Stimulated activated CD8-positive, alpha-beta memory T cell treated with anti-CD3 and anti-CD28 coated beads, Interleukin-12 subunit alpha, Interleukin-12 subunit beta, amount 100 ng/mL, for 4 hours (primary cell): ENCODE results near the gene SPATA7.

Experiments used
- DNase-seq: peaks from one replicate; pipeline ENCODE4 v3.0.0-alpha.2; 2020; ENCODE audit warnings: low read depth

SPATA7 gene

GRCh38 chr14:88420187-88420586, 34.7 kb downstream of the SPATA7 start:
- no peak for DNase-seq

DNA sequence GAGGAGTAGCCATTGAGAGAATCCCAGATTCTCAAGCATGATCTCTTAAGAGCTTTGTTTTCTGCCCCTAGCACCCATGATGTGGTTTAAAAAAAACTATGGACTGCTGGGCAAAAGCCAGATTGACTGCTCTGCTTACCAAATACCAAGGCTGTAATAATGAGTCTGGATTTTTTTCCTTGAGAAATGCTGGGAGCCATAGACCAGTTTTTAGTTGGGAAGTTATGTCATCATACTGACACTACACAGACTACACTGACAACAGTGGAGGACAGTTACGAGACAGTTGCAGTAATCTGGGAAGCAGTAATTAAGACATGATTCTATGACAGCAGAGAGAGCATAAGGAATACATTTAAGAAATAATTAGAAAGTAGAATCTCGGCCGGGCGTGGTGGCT, 35.8 kb downstream of the SPATA7 start:
- no peak for DNase-seq

DNA sequence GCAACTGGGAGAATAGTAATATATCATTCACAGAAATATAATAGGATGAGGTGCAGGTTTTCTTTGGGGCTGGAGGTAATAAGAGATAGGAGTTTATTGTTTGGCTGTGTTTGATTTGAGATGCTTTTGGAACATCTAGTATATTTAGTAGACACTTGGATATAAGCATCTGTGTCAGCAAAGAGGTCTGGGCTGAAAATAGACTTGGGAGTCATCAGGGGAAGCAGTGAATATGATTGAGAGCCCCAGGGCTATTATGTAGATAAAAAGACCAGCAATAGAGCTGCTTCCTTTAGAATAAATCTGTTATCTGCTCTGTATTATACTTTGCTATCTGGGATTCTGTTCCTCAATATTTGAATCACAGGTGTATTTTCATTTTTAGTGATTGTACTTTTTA, 36.6 kb downstream of the SPATA7 start:
- DNase-seq, result no peak

DNA sequence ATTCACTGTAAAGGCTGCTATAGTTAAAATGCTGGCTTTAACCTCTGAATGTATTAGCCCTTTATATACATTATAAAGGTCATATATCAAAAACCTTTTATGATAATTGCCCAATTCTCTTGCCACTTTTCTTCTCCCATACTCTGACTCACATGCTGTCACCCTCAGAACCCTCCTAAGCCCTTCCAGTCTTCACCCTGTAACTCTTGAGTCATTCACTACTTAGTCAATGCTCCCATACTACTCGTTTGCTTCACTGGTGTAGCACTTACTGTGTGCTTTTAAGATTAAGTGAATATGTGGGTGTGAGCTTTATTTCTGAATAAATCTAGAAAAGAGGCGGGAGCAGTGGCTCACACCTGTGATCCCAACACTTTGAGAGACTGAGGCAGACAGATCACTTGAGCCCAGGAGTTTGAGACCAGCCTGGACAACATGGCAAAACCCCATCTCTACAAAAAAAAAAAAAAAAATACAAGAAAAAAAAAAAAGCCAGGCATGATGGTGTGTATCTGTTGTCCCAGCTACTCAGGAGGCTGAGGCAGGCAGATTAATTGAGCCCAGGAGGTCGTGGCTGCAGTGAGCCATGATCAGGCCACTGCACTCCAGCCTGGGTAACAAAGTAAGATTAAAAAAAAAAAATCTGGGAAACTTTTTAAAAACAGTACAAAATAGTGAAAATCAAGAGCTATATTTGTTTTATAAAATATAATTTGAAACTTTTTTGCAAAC, 37.6 kb downstream of the SPATA7 start:
- DNase-seq, result no peak

DNA sequence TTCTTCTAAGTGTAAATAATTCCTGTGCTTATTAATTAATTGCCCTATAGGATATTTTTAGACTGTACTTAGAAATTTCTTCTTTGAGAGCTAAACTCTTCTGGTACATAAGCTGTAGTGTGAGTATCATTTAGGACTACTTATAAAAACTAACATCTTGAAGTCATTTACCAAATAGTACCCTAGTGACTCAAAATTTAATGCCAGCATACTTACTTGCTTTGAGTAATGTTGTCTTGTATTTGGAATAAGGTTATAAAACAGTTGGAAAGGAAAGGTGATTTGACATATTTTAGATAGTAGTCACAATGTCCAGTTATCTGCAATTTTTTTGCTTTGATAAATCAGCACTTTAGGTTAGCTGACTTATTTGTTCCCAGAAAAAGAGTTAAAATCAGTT, 39.1 kb downstream of the SPATA7 start:
- no peak for DNase-seq

- no peak for DNase-seq
Measured at GRCh38 chr14:88426271-88426670, 40.8 kb downstream of the SPATA7 start.

GRCh38 chr14:88430976-88431375, 45.5 kb downstream of the SPATA7 start:
- no peak for DNase-seq

DNA sequence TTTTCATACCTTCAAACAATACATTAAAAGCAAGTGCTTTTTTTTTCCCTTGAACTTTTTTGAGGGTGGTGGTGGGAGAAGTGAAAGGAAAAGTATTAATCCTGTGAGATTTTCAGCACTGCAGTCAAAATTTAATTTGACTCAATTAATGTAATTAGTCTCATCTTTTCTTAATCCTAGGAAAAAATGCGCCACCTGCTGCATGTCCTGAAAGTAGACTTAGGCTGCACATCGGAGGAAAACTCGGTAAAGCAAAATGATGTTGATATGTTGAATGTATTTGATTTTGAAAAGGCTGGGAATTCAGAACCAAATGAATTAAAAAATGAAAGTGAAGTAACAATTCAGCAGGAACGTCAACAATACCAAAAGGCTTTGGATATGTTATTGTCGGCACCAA, 52.2 kb downstream of the SPATA7 start:
- no peak for DNase-seq

DNA sequence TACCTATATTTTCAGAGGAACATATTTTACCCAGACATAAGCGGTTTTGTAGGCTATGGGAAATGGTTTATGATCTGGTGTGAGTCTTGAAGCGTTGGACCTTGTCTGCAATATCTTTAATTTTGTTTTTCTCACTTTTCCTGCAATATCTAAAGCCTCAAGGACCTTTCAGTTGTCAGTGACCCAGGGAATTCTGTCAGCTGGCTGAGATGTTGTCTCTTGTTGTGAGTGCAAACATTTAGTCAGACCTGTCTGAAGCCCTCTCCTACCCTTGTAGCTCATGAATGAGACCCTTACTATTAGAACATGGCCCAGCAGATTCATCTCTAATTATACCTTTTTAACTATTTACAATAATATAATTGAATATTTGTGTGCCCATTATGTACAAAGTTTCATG, 53.6 kb downstream of the SPATA7 start:
- DNase-seq, result no peak

DNA sequence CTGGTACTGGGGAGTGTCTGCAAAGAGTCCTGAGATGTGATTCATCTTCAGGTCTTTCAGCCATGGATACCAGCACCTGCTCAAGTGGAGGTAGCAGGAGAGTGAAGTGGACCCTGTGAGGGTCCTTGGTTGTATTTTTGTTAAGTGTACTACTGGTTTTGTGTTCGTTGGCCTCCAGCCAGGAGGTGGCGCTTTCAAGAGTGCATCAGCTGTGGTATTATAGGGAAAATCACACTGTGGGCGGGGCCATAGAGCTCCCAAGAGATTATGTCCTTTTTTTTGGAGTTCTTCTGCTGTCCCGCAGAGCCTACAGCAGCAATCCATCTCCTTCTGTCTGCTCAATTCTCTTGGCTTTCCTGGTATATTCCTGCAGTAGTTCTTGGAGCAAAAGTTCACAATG, 66.8 kb downstream of the SPATA7 start:
- DNase-seq, result no peak

DNA sequence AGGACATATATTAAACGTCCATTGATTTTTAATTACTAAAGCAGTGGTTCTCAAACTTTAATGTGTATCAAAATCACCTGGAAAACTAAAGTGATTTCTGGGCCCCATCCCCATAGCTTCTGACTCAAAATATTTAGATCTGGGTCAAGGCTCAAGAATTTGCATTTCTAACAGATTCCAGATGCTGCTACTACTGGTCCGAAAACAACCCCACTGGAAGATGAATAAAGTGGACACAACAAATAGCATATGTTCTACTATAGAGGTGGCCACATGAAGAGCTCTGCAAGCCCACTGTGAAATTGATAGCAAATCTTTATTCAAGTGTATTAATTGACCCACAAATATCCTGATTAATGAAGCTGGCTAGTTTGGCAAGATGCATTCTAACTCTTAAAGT, 69.4 kb downstream of the SPATA7 start:
- DNase-seq, result no peak

DNA sequence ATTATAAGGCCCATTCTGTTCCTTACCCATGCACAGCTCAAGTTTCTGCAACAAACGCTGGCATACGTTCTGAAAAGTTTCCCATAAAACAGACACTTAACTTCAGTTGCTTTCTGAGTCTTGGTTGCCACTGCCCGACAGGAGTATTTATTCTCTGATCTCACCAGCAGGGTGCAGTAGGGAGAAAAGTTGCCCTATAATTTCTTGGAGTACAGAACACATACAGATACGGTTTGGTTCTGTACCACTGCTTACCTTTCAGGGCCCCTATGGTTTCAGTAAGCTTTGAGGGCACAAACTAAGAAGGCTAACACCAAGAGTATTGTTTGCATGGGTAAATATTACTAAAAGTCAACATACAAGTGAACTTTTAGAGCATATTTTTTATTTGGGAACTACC, 77.9 kb downstream of the SPATA7 start:
- no peak for DNase-seq

DNA sequence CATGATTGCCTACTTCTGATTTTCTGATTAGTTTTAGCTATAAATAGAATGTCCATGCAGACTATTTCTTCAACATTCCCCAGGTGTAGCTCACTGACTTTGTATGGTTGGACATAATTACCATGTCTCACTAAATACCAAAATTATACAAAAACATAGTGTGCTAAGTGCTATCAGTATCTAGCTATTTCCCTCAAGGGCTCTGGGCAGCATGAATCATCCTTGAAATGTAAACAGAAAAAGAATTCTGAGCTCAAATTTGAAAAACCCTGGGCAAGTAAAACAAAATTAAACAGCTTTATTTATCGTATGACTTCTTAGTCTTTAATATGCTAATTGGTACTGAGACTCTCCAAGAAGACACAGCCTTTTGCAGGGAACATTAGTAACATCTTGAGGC, 82.9 kb downstream of the SPATA7 start:
- no peak for DNase-seq

DNA sequence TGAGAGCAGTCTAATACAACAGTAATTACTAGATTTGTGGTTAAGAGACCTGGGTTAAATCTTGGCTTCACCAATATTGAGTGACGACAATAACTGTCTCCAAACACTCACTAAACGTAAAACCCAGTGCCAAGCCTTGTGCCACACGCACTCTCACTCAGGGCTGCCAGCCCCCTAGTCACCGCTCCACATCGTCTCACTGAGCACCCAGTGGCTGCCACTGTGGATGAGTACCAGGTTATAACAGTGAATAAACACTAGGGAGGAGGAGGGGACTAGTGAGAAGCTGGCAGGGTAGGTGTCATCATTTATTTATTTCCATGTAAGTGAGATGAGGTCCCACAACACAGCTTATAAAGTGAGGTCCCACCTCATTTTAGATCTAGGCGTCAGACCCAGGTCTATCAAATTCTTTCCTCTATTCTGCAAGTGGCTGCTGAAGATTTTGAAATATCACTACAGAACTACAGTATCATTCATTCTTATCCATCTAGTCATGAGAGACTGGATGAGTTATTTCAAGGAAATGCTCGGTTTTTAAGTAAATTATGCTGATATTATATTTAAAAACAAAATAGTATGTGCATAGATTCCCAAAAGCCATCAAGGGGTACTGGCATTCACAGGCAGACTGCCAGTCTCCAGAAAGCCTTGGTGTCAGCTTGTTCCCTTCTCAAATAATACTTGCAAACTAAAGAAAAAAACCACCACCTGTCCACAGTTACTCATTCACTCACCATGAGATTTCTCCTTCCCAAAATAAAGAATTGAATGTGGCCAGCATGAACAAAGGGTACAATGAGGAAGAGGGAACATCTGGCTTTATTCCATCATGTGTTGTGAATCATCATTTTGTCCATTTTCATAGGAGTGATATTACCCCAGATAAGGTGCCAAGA, 85.3 kb downstream of the SPATA7 start:
- DNase-seq, result no peak

GRCh38 chr14:88473791-88474190, 88.3 kb downstream of the SPATA7 start:
- no peak for DNase-seq

DNA sequence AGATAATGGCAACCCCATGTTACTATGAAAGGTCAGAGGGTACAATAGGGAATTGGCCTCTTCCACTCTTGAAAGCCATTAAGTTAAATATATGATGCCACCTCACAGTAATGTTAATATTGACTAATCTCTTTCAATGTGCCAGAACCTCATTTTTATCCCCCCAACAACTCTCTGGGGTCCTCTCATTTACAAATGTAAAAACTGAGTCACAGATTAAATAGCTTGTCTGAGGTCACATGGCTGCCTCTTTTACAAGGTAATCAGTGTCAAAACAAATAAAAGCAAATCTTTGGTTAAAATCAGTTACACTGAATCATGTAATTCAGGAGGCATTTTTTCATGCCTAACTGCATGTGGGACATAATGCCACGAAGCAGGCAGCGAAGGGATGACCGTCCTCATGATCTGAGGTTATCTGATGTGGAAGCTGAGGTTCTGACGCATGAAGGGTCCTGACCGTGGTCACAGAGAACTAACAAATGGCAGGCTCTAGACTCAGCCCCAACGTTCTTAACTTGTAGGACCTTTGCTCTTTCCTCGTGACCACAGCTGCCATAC, 90.8 kb downstream of the SPATA7 start:
- DNase-seq, result no peak

DNA sequence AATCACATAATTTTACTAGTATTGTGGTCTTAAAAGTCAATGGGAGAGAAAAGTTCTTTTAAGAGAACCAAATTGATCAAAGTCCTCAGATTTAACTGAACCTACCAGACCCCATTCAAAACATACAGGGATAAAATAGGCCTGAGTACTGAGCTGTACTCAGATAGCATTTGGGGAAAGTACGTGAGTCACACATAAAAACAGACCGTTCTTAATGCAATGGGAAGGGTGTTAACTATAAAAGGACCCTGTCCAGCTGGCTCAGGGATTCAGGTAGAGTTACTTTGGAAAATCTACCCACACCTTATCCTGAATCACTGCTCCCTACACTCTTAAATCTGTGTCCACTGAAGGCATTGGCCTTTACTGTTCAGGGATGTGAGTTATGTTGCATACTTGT, 91.4 kb downstream of the SPATA7 start:
- DNase-seq, result no peak

DNA sequence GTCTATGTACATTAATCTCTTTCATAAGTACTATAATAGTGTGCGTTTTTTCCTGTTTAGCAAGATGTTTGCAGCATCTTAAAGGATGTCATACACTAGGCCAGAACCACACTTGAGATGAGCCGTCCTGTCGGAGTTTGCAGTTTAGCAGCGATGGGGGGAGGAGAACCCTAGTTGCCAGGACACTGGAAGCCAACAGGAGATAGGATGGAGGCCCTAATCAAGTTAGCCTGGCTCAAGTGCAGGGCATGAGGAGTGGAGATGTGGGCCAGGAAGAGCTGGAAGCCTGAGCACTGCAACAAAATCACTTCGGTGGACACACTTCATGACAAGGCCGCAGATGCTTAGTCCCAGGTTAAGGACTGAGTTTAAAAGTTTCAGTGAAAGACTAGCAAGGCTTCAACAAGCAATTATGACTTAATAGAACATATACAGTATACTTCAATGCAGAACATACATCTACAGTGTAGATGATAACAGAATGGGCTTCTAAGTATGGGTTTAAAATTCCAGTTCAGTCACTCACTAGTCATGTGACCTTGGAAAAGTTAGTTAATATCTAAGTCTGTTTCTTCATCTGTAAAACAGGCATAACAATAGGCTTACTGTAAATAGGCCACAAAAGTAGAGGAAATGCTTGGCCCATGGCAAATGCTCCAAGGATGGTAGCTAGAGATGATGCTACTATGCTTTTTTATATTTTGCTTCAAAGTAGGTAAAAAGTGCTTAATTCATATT, 92.2 kb downstream of the SPATA7 start:
- DNase-seq, result no peak

DNA sequence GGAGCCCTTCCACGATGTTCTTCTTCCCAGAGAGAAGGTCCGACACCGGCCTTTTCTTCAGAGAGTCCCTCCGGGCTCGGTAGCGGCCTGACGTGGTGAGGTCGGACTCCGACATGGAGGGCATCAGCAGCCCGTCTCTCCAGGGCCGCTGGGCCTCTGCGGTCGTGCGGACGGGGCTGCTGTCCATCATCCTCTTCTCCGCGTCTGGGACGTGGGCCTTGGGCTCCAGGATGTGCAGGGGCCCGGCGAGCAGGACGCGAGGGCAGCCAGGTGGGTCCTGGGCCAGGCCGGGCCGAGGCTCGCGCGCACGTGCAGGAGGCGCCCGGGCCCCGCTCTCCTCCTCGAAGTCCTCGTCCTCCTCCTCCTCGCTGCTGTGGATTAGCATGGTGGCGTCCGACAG, 93.5 kb downstream of the SPATA7 start:
- DNase-seq, result no peak

DNA sequence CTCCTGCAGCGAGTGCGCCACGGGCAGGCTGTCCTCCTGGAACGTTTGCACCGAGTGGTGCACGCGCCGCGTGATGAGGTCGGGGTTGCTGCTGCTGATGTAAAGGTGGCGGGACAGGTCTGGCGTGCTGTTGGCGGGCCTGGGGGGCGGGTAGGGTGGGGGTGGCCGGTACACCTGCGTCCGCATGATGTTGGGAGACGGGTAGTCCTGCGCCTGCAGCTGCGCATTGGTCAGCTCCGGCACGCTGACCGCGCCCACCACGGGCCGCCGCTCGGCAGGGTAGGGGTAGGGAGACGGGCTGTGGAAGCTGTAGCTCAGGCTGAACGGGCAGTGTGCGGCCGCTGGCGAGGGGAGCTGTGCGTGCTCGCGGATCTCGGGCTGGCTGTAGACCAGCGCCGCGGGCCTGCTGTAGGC, 94.1 kb downstream of the SPATA7 start:
- no peak for DNase-seq

GRCh38 chr14:88481059-88481458, 95.6 kb downstream of the SPATA7 start:
- no peak for DNase-seq

GRCh38 chr14:88481794-88482193, 96.3 kb downstream of the SPATA7 start:
- no peak for DNase-seq

GRCh38 chr14:88482524-88482923, 97.1 kb downstream of the SPATA7 start:
- DNase-seq, result no peak
